ENCODE data around the gene ADCK1. TPM values are rescaled to one million over a fixed set of nuclear protein-coding genes. Genes with fewer than 3 reads are reported as not detected.
"Not testable (repeated sequence)": the region's sequence is repeated elsewhere in the genome, so short reads cannot be mapped to it uniquely, and the experiment has no call there.

Gene ADCK1
- total RNA-seq, 1 experiment from 2014 or later, result 12.2 TPM

DNA sequence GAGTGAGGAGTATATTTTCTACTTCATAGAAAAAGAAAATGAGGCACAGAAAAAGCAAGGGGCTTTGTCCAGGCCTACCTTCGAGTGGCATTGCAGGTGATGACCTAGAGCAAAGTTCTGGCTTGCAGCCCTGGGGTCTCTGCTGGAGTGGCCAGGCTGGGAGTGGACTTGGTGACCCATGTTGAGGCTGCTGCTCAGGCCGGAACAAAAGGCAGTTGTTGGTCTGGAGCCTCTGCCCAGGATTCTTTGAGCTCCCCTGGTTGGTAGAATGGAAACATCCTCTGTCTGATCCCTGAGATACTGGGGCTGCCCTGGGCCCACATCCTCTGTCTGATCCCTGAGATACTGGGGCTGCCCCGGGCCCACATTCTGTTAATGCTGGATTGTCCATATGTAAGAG lies 86.1 kb downstream of the ADCK1 start:
- Histone ChIP-seq H2BK5ac (ENCODE audit: insufficient read length, low read length) (no peak overlapping the region), H2AK5ac (ENCODE audit: insufficient read length, low read length) (no peak overlapping the region), H3K23me2 (ENCODE audit: insufficient read length, low read depth, low read length, poor library complexity, severe bottlenecking) (no peaks in the 10 kb centered on the region), H3K79me1 (ENCODE audit: insufficient read depth, low read depth, low read length, poor library complexity, severe bottlenecking) (no peaks in the 10 kb centered on the region), H2BK20ac (ENCODE audit: low read depth, low read length, poor library complexity, severe bottlenecking) (no peak overlapping the region), H3K27me3 (ENCODE audit: insufficient read depth, low read length) (no peaks in the 10 kb centered on the region), H3K27ac (ENCODE audit: insufficient read length, low read depth, low read length) (no peak overlapping the region), H4K5ac (ENCODE audit: insufficient read length, low read depth, low read length) (no peak overlapping the region), H3K18ac (ENCODE audit: insufficient read length, low read depth, low read length) (no peak overlapping the region), H3K9me3 (ENCODE audit: control insufficient read depth, low read depth, low read length) (no peaks in the 10 kb centered on the region), H3K56ac (ENCODE audit: insufficient read length, low read depth, low read length) (no peak overlapping the region), H3T11ph (ENCODE audit: low read length) (no peak overlapping the region), H2BK12ac (ENCODE audit: insufficient read length, low read depth, low read length) (no peak overlapping the region), H4K20me1 (ENCODE audit: control insufficient read depth, insufficient read depth, insufficient read length) (no peaks in the 10 kb centered on the region), H3K4ac (ENCODE audit: low read depth, low read length) (no peak overlapping the region), H2BK15ac (ENCODE audit: low read depth, low read length) (no peak overlapping the region), H3K4me1 (ENCODE audit: insufficient read depth, low read length) (no peaks in the 10 kb centered on the region), H3K4me2 (ENCODE audit: insufficient read depth, insufficient read length, low read length) (no peak overlapping the region), H2AFZ (ENCODE audit: low read length) (no peak overlapping the region), H2BK120ac (ENCODE audit: low read depth, low read length, poor library complexity, severe bottlenecking) (no peak overlapping the region), H3K14ac (ENCODE audit: insufficient read depth, low read length) (no peak overlapping the region), H3K9ac (ENCODE audit: extremely low read depth, insufficient read length, low read length) (no peak overlapping the region), H3K79me2 (ENCODE audit: insufficient read depth, low read length) (no peaks in the 10 kb centered on the region), H4K91ac (ENCODE audit: insufficient read length, low read depth, low read length) (no peak overlapping the region), H4K8ac (replicated peaks; ENCODE audit: insufficient read length, low read depth, low read length) (no peak overlapping the region), H3K23ac (ENCODE audit: insufficient read length, low read depth, low read length) (no peak overlapping the region)
- no peak for DNase-seq
- H3K27ac Mint-ChIP-seq, result no peak overlapping the region
- H3K27me3 Mint-ChIP-seq (ENCODE audit: low read depth), result no peaks in the 10 kb centered on the region
- TF ChIP-seq, protein P1, sequence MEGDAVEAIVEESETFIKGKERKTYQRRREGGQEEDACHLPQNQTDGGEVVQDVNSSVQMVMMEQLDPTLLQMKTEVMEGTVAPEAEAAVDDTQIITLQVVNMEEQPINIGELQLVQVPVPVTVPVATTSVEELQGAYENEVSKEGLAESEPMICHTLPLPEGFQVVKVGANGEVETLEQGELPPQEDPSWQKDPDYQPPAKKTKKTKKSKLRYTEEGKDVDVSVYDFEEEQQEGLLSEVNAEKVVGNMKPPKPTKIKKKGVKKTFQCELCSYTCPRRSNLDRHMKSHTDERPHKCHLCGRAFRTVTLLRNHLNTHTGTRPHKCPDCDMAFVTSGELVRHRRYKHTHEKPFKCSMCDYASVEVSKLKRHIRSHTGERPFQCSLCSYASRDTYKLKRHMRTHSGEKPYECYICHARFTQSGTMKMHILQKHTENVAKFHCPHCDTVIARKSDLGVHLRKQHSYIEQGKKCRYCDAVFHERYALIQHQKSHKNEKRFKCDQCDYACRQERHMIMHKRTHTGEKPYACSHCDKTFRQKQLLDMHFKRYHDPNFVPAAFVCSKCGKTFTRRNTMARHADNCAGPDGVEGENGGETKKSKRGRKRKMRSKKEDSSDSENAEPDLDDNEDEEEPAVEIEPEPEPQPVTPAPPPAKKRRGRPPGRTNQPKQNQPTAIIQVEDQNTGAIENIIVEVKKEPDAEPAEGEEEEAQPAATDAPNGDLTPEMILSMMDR (conservative IDR thresholded peaks at IDR 0.05), result no peak
- no CpG with 5 or more reads among the region's 3 CpGs for WGBS (ENCODE audit: extremely low coverage, insufficient read length, low lambda C conversion rate)
- peaks cover 0 to 5% of the 10 kb centered on the region in 2 experiments; a peak in 2 of 4 replicates for H3K4me1 Mint-ChIP-seq
- peaks cover 7 to 15% (median 14%) of the 10 kb centered on the region in 3 experiments for H3K36me3 Mint-ChIP-seq (ENCODE audit: insufficient read depth in 1 of 3, low read depth in 3 of 3)
- no peak overlapping the region for H3K4me3 Mint-ChIP-seq
- H3K9me3 Mint-ChIP-seq, result no peaks in the 10 kb centered on the region; a peak in 1 of 5 replicates

DNA sequence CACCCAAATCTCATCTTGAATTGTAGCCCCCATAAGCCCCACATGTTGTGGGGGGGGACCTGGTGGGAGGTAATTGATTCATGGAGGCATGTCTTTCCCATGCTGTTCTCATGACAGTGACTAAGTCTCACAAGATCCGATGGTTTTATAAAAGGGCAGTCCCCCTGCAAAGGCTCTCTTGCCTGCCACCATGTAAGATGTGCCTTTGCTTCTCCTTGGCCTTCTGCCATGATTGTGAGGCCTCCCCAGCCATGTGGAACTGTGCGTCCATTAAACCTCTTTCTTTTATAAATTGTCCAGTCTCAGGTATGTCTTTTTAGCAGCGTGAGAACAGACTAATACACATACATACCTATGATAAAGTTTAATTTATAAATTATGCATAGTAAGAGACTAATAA lies 89.0 kb downstream of the ADCK1 start:
- not testable (repeated sequence) for H3K4me2 ChIP-seq (ENCODE audit: insufficient read depth, insufficient read length, low read length); H2BK20ac ChIP-seq (ENCODE audit: low read depth, low read length, poor library complexity, severe bottlenecking); H2BK120ac ChIP-seq (ENCODE audit: low read depth, low read length, poor library complexity, severe bottlenecking); H3K4me3 Mint-ChIP-seq; H3K9me3 ChIP-seq (ENCODE audit: control insufficient read depth, low read depth, low read length); H3K79me1 ChIP-seq (ENCODE audit: insufficient read depth, low read depth, low read length, poor library complexity, severe bottlenecking); H3K9me3 Mint-ChIP-seq; H3K23ac ChIP-seq (ENCODE audit: insufficient read length, low read depth, low read length); H4K8ac ChIP-seq (replicated peaks; ENCODE audit: insufficient read length, low read depth, low read length); H2BK12ac ChIP-seq (ENCODE audit: insufficient read length, low read depth, low read length); H2AFZ ChIP-seq (ENCODE audit: low read length); H3K27ac Mint-ChIP-seq; H4K91ac ChIP-seq (ENCODE audit: insufficient read length, low read depth, low read length); H3K4me1 ChIP-seq (ENCODE audit: insufficient read depth, low read length); H3T11ph ChIP-seq (ENCODE audit: low read length); DNase-seq; H3K4ac ChIP-seq (ENCODE audit: low read depth, low read length); H2BK15ac ChIP-seq (ENCODE audit: low read depth, low read length); H3K27me3 ChIP-seq (ENCODE audit: insufficient read depth, low read length); H3K27me3 Mint-ChIP-seq (ENCODE audit: low read depth); H4K20me1 ChIP-seq (ENCODE audit: control insufficient read depth, insufficient read depth, insufficient read length); H3K56ac ChIP-seq (ENCODE audit: insufficient read length, low read depth, low read length); H3K23me2 ChIP-seq (ENCODE audit: insufficient read length, low read depth, low read length, poor library complexity, severe bottlenecking); H3K4me1 Mint-ChIP-seq; H3K18ac ChIP-seq (ENCODE audit: insufficient read length, low read depth, low read length); H2AK5ac ChIP-seq (ENCODE audit: insufficient read length, low read length); H3K14ac ChIP-seq (ENCODE audit: insufficient read depth, low read length); H2BK5ac ChIP-seq (ENCODE audit: insufficient read length, low read length); H4K5ac ChIP-seq (ENCODE audit: insufficient read length, low read depth, low read length); H3K27ac ChIP-seq (ENCODE audit: insufficient read length, low read depth, low read length); H3K9ac ChIP-seq (ENCODE audit: extremely low read depth, insufficient read length, low read length); H3K79me2 ChIP-seq (ENCODE audit: insufficient read depth, low read length)
- no CpG with 5 or more reads among the region's 3 CpGs for WGBS (ENCODE audit: extremely low coverage, insufficient read length, low lambda C conversion rate)
- peaks cover 7 to 15% (median 14%) of the 10 kb centered on the region in 3 experiments for H3K36me3 Mint-ChIP-seq (ENCODE audit: insufficient read depth in 1 of 3, low read depth in 3 of 3)
